ENCODE results near the gene C1QTNF9B.
A peak's percentile ranks its signal among the peaks of the same experiment; 100 is the strongest.
"Not testable (repeated sequence)": the region's sequence is repeated elsewhere in the genome, so short reads cannot be mapped to it uniquely, and the experiment has no call there.

The C1QTNF9B gene

GRCh38 chr13:23889615-23890607 is 7.4 kb downstream of the C1QTNF9B start:
- Histone ChIP-seq H3K27ac (peak overlapping the region; percentile 78), H3K36me3 (peaks cover 2% of the 10 kb centered on the region), H3K4me3 (ENCODE audit: low read depth, low read length) (peak overlapping the region; percentile 80), H3K9me3 (ENCODE audit: severe bottlenecking) (no peaks in the 10 kb centered on the region), H3K27me3 (ENCODE audit: insufficient read depth, low read depth, severe bottlenecking) (no peaks in the 10 kb centered on the region)
- DNase-seq, result peak; percentile 74
- TF ChIP-seq CTCF (IDR thresholded peaks at IDR 0.05; ENCODE audit: low read depth, low read length), result peak; percentile 71

- DNase-seq, result peak; percentile 99
- Histone ChIP-seq H3K4me3 (ENCODE audit: low read depth, low read length) (peak within 1 kb of the TSS; percentile 80), H3K27me3 (ENCODE audit: insufficient read depth, low read depth, severe bottlenecking) (no peaks in the 10 kb centered on the region), H3K9me3 (ENCODE audit: severe bottlenecking) (no peaks in the 10 kb centered on the region), H3K27ac (peak within 1 kb of the TSS; percentile 78), H3K36me3 (peaks cover 6% of the 10 kb centered on the region)
- peak; percentile 88 for TF ChIP-seq CTCF (IDR thresholded peaks at IDR 0.05; ENCODE audit: low read depth, low read length)
Measured at GRCh38 chr13:23888658-23889614, 8.4 kb downstream of the C1QTNF9B start, which contains the start of gene MIPEP. Gene MIPEP, minus strand, starts transcription at chr13:23889400. Its CDS starts 80 bp downstream, at chr13:23889320.

- H3K4me3 ChIP-seq (ENCODE audit: low read depth, low read length); H3K27me3 ChIP-seq (ENCODE audit: insufficient read depth, low read depth, severe bottlenecking); H3K36me3 ChIP-seq; DNase-seq; H3K9me3 ChIP-seq (ENCODE audit: severe bottlenecking); H3K27ac ChIP-seq: not testable (repeated sequence)
Measured at GRCh38 chr13:23884361-23884760, 12.9 kb downstream of the C1QTNF9B start.

- no peaks in the 10 kb centered on the region for H3K27me3 ChIP-seq (ENCODE audit: insufficient read depth, low read depth, severe bottlenecking)
- DNase-seq, result no peak
- no peak overlapping the region for H3K27ac ChIP-seq
- H3K36me3 ChIP-seq, result peaks cover 11% of the 10 kb centered on the region
- no peaks in the 10 kb centered on the region for H3K9me3 ChIP-seq (ENCODE audit: severe bottlenecking)
- H3K4me3 ChIP-seq (ENCODE audit: low read depth, low read length), result no peak overlapping the region
- TF ChIP-seq CTCF (IDR thresholded peaks at IDR 0.05; ENCODE audit: low read depth, low read length), result no peak
Measured at GRCh38 chr13:23883255-23883654, 14.0 kb downstream of the C1QTNF9B start.

GRCh38 chr13:23881402-23881800 is 15.9 kb downstream of the C1QTNF9B start:
- peaks cover 11% of the 10 kb centered on the region for H3K36me3 ChIP-seq
- DNase-seq; H3K4me3 ChIP-seq (ENCODE audit: low read depth, low read length); H3K27me3 ChIP-seq (ENCODE audit: insufficient read depth, low read depth, severe bottlenecking); H3K9me3 ChIP-seq (ENCODE audit: severe bottlenecking); H3K27ac ChIP-seq: not testable (repeated sequence)

GRCh38 chr13:23880493-23881401 is 16.6 kb downstream of the C1QTNF9B start:
- H3K9me3 ChIP-seq (ENCODE audit: severe bottlenecking); DNase-seq; H3K27ac ChIP-seq; H3K27me3 ChIP-seq (ENCODE audit: insufficient read depth, low read depth, severe bottlenecking); H3K4me3 ChIP-seq (ENCODE audit: low read depth, low read length): not testable (repeated sequence)
- peaks cover 11% of the 10 kb centered on the region for H3K36me3 ChIP-seq

All from WERI-Rb-1 (cell line).